Measurements from ENCODE around the gene HIF1A.
"Not testable (repeated sequence)": the region's sequence is repeated elsewhere in the genome, so short reads cannot be mapped to it uniquely, and the experiment has no call there.

The HIF1A gene

DNA sequence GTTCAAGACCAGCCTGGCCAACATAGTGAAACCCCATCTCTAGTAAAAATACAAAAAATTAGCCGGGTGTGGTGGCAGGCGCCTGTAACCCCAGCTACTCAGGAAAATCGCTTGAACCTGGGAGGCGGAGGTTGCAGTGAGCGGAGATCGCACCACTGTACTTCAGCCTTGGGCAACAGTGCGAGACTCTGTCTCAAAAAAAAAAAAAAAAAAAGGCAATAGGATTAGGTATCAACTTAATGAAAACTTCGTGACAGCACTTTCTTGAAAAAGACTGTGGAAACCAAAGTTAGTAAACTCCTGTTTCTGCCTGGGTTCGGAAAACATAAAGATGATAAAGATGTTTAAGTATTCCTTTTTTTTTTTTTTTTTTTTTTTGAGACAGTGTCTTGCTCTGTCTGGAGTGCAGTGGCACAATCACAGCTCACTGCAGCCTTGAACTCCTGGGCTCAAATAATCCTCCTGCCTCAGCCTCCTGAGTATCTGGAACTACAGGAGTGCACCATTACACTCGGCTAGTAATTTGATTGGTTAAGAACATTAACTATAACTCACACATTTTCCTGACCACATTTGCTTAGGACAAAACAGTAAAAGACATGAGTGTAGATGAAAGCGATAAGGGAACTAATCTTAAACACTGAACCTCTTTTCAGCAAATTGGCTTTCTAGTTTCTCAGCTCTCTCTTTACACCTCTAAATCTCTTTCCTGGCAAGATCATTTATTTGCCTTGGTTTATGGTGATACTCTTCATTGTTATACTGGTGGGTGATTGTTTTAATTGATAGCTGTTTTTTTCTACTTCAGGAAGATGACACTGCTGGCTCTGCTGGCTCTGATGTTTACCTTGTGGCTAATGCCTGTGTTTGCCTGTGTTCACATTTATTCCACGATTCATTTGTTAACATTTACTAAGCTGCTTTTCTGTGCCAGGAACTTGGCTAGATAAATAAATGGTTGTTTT, 15.8 kb downstream of the HIF1A start:
- DNase-seq, result no peak

DNA sequence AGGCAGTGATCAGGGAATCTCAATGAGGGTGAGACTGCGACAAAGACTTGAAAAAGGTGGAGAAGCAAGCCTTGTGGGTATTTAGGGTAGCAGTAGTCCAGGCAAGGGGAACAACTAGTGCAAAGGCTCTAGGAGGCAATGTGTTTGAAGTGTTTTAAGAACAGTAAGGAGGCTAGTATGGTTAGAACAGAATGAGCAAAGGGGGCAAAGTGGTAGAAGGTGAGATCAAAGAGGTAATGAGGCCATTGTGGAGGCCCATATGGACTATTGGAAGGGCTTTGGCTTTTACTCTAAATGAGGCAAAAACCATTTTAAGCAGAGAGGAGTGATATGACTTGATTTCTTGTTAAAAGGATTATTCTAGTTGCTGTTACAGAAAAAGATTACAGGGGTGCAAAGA, 16.8 kb downstream of the HIF1A start:
- no peak for DNase-seq

DNA sequence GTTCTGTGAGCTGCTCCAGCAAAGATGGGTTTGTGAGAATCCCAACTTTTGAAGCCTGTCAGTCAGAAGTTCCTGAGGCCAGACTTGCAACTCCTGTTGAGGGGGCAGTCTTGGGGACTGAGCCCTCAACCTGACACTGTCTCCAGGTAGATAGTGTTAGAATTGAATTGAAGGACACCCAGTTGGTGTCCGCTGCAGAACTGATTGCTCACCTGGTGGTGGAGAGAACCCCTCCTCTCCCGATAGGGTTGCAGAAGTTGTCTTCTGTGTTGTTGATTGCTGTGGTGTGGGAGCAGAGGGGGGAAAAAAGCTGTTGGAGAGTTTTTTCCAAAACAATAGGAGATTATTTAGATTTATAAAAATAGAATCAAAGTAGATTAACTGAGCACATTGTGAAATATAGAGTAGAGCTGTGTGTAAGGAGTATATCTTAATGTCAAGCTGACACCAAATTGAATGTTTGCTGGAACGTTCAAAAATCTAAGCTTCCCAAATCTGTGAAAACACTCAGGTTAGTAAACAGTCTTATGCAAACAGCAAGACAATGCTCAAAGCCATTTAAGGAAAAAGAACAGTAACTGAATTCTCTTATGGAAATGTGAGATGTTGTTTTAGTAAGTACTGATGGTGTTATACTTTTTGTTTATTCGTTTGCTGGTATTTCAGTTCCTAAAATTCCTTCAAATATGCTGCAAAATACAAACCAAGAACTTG, 18.6 kb downstream of the HIF1A start:
- no peak for DNase-seq

DNA sequence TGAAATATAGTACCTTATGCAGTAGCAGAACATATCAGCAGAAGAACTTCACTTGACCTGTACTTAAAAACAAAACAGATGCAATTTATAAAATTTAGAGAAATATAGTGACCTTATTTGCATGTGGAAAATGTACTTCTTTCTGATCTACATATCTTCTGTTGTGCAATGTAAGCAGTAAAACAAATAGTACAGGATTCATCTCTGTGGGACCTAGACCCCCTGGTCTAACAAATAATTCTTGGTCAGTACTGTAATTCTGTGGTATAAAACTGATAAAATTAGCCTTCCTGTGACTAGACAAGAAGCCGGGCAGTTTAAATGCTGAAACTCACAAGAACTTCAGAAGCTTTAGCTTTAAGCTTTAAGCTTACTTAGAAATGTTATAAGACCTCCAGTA, 21.6 kb downstream of the HIF1A start:
- DNase-seq, result no peak

DNA sequence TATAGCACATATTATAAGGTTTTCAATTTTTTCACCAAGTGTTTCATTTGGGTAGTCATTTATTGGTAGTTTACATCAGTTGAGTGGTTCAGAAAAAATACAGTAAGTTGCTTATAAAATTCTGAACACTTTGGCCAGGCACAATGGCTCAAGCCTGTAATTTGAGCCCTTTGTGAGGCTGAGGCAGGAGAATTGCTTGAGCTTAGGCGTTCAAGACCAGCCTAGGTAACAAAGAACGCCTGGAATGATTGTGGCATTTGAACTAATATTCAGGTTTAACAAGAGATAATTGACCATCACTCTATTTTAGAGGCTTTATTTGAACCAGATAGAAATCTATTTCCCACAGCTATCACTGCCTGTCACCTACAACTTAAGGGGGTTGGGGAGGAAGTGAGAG, 22.7 kb downstream of the HIF1A start:
- no peak for DNase-seq

DNA sequence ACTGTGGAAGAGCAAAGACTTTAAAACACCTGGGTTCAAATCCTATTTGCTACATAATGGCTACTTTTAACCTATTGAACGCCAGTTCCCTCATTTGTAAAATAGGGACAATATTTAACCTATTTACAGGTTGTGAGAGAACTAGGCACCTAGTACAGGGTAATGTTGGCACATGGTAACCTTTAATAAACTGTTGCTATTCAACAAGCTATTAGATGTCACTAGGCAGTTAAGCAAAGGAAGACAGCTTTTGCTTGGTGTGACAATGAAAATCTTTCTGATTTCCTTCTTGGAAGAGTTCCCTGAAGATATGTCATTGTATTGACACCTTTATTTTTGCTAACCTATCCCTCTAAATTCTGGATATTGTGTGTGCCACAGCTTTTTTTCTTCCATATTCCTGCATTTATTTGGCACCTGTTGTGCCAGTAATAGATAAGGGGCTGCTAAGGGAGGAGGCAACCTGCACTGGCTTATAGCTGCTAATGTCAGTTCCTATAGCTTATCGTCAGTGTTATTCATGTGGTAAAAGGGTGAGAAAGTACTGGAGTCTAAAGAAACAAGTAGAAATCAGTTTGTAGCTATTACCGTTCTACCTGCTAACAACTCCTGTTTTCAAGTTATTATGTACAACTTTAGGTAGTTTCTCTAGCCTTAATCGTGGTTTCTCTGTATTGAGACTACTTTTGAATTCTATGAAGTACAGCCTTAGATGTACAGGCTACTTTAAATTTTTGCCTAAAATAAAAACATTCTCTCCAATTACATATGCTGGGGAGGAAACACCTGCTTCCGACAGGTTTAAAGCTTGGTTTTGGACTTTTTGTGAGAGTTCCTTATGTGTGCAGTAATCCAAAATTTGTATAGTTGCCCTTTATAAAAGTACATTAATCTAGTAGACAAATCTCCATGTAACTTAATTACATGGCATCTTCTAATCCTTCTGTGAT, 24.3 kb downstream of the HIF1A start:
- no peak for DNase-seq

DNA sequence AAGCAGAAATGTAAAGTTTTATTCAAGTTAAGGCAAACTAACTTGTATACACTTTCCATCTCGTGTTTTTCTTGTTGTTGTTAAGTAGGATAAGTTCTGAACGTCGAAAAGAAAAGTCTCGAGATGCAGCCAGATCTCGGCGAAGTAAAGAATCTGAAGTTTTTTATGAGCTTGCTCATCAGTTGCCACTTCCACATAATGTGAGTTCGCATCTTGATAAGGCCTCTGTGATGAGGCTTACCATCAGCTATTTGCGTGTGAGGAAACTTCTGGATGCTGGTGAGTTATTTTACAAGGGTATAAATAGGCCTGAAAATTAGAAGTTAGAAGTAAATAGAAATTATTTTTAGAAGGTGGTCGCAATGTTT, 25.0 kb downstream of the HIF1A start:
- DNase-seq, result no peak

DNA sequence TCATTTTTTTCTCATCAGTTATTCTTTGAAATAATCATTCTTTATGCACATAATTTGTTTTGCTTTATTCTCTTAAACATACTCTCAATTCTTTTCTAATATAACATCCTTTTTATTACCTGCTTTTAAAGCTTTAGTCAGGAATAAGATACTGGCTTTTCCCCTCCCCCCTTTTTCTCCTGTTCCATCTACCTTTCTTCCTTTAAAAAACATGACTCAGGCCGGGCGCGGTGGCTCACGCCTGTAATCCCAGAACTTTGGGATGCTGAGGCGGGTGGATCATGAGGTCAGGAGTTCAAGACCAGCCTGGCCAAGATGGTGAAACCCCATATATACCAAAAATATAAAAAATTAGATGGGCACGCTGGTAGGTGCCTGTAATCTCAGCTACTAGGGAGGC, 25.4 kb downstream of the HIF1A start:
- no peak for DNase-seq

DNA sequence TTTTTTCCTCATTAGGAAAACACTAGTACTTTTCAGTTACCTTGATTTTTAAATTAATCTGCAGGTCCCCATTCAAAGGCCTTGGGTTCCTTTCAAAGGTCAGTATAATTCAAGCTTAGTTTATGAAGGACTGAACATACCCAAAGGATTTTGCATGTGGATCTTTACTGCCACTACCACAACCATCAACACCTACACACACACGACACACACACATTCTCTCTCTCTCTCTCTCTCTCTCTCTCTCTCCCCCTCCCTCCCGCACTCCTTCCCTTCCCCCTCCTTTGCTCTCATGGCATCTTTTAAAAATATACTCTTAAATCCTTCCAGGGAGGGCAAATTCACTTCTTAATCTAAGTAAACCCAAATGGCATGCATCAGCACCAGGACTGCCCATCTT, 28.8 kb downstream of the HIF1A start:
- no peak for DNase-seq

DNA sequence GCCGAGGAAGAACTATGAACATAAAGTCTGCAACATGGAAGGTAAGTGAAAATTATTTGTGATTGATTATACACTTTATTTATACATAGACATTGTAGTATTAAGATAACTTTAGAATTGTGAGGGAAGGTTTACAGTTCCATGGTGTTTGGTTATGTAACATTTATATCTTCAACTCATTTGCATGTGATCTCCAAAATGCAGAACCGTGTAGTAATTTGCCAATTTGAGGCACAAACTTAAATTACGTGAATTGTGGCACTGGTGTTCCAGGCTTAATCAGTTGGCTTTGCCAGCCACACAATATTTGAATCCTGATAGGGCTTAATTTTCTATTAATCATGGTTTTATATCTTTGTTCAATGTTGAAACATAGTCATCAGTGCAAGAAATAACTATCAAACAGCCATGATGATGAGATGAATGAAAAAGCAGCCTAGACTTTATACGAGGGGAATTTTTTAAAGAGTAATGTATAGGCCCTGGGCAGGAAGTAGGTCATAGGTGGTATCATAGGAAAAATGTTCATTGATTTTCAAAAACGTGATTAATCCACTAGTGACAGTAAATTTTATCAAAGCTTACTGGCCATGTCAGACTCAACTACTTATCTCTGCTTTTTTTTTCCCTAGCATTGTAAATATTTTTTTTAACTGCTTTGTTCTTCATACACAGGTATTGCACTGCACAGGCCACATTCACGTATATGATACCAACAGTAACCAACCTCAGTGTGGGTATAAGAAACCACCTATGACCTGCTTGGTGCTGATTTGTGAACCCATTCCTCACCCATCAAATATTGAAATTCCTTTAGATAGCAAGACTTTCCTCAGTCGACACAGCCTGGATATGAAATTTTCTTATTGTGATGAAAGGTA, 31.7 kb downstream of the HIF1A start:
- no peak for DNase-seq

DNA sequence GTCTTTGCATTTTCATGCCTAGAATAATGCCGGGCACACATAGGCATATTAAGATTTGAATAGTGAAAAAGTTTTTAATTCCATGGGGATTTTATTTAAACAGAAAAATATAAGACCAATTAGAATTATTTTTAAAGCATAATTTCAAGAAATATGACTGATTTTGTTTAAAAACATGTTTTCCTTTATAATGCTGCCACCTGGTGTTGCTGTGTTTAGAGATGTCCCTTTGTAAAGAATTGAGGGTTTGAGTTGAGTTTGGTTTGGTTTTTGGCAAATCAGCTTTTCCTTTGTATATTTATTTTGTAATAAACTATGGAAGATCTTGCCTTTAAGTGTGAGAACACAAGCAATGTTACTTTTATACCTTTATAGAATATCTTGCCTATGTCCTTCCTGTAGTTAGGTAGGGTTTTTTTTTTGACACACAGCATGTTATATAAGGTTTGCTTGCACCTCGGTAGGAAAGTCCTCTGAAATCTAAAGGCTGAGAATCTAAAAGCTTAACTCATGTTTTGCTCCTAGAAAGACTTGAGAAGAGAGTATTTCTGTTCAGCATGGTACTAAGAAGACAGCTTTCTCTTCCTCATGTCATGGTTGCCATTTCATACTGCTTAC, 35.6 kb downstream of the HIF1A start:
- DNase-seq, result no peak

DNA sequence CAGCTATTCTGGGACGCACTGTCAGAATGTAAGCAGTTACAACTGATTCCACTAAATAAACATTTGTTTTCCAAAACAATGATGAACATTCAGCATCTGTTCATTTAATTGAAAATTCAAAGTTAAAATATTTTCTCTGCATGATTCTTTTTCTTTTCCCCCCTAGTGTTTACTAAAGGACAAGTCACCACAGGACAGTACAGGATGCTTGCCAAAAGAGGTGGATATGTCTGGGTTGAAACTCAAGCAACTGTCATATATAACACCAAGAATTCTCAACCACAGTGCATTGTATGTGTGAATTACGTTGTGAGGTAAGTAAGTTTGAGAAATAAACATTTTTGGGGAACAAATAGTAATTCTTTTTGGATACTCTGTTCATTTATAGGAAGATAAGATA, 38.7 kb downstream of the HIF1A start:
- DNase-seq, result no peak

DNA sequence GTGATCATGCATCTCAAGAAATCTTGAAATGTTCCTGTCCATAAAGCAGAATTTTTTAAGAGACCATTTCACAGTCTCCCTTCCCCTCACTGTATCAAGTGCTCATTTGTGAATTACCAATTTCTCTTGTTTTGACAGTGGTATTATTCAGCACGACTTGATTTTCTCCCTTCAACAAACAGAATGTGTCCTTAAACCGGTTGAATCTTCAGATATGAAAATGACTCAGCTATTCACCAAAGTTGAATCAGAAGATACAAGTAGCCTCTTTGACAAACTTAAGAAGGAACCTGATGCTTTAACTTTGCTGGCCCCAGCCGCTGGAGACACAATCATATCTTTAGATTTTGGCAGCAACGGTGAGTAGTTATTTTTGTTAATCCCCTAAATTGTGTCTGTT, 41.4 kb downstream of the HIF1A start:
- no peak for DNase-seq

DNA sequence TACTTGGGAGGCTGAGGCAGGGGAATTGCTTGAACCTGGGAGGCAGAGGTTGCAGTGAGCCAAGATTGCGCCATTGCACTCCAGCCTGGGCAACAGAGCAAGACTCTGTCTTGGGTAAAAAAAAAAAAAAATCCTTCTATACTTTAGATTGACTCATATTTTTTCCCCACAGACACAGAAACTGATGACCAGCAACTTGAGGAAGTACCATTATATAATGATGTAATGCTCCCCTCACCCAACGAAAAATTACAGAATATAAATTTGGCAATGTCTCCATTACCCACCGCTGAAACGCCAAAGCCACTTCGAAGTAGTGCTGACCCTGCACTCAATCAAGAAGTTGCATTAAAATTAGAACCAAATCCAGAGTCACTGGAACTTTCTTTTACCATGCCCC, 42.6 kb downstream of the HIF1A start:
- DNase-seq, result no peak

DNA sequence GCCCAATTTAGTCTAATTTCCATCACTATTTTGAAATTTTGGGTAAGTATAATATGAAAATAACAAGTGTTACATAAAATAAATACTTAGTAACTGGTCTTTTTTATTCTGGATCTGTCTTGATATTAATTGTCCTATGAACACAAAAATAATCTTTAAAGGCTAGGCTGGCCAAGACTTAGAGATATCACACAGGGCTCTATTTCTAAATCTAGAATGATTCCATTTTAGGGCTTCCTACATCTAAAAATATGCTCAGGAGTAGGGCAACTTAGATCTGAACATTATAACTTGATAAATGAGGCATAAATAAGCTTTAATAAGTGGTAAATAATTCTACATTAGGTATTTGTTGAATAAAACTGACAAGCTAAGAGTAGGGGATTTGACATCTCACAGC, 43.8 kb downstream of the HIF1A start:
- DNase-seq, result no peak

DNA sequence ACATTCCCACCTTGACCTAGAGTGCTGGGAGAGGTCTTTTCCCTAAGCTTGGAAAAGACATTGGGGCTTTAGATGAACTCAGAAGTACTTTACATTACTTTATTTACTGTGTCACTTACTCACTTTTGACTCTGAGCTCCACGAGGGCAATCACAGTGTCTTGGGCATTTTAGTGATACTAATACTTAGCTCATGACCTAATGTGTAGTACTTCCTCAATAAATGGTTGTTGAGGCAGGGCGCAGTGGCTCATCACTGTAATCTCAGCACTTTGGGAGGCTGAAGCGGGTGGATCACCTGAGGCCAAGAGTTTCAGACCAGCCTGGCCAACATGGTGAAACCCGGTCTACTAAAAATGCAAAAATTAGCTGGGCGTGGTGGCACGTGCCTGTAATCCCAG, 47.1 kb downstream of the HIF1A start:
- no peak for DNase-seq

DNA sequence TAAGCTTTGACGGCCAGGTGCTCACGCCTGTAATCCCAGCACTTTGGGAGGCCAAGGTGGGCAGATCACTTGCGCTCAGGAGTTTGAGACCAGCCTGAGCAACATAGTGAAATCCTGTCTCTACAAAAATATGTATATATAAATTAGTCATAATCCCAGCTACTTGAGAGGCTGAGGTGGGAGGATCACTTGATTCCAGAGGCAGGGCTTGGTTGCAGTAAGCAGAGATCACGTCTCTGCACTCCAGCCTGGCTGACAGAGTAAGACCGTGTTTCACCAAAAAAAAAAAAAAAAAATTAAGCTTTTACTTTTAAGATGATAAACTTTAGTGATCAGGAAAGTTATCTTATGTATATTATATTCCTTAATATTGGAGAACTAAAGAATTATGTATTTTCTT, 48.9 kb downstream of the HIF1A start:
- DNase-seq, result no peak

DNA sequence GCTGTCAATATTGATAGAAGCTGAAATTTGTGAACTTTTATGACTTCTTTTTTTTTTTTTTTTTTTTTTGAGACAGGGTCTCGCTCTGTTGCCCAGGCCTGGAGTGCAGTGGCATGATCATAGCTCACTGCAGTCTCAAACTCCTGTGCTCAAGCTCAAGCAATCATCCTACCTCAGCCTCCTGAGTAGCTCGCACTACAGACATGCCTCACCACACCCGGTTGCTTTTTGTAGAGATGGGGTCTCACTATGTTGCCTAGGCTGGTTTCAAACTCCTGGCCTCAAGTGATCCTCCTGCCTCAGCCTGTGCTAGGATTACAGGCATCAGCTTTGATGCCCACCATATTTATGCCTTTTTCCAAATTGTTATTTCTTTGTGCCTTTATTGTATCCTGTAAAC, 51.0 kb downstream of the HIF1A start:
- not testable (repeated sequence) for DNase-seq

DNA sequence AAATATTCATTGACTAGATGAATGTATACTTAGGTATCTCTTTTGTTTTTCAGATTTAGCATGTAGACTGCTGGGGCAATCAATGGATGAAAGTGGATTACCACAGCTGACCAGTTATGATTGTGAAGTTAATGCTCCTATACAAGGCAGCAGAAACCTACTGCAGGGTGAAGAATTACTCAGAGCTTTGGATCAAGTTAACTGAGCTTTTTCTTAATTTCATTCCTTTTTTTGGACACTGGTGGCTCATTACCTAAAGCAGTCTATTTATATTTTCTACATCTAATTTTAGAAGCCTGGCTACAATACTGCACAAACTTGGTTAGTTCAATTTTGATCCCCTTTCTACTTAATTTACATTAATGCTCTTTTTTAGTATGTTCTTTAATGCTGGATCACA, 51.6 kb downstream of the HIF1A start:
- no peak for DNase-seq

DNA sequence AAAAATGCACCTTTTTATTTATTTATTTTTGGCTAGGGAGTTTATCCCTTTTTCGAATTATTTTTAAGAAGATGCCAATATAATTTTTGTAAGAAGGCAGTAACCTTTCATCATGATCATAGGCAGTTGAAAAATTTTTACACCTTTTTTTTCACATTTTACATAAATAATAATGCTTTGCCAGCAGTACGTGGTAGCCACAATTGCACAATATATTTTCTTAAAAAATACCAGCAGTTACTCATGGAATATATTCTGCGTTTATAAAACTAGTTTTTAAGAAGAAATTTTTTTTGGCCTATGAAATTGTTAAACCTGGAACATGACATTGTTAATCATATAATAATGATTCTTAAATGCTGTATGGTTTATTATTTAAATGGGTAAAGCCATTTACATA, 52.0 kb downstream of the HIF1A start:
- DNase-seq, result no peak

DNA sequence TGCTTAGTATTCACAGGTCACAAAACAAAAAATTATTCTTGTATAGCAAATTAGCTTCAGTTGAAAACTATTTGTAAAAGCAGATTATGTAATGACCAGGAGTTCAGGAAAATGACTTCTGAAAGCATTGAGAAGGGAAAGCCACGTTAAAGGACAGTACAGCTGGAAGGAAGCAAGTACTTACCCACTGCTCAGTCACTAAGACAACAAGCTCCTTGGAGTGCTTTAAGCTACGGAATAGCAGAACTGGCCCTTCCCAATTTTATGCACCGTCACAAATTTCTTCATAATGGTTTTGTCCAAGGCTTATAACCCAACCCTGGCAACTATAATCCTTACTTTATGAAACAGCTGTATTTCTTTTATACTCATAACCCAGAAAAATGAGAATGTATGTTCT, 54.0 kb downstream of the HIF1A start:
- no peak for DNase-seq

DNA sequence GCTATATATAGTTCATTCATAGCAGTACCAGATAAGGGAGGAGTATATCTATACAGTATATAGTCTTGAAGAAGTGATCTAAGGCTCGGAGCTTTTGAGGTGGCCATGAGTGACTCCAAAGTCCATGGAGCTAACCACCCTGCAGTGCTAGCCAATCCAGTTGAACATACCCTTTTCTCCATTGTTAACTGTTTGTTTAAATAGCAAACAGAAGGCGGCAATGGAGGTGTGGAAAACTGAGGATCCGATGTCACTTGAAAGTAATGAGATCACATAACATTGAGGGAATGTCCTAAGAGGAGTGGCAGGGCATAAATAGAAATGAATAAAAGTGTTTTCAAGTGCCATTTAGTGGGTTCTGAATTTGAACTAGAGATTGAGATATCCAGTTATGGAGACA, 54.6 kb downstream of the HIF1A start:
- DNase-seq, result no peak

Measured in NCI-H446 treated with DMSO at 0.1 percent for 48 hours (cell line).